ENCODE data around the gene CLEC7A. TPM values are rescaled to one million over a fixed set of nuclear protein-coding genes. Genes with fewer than 3 reads are reported as not detected.

Gene CLEC7A
- total and polyA plus RNA-seq, 9 of the 15 experiments (the other 6 are each of a cell fraction or from before 2014, with no cell fraction given) = 0.16 TPM; not detected in 8

DNA sequence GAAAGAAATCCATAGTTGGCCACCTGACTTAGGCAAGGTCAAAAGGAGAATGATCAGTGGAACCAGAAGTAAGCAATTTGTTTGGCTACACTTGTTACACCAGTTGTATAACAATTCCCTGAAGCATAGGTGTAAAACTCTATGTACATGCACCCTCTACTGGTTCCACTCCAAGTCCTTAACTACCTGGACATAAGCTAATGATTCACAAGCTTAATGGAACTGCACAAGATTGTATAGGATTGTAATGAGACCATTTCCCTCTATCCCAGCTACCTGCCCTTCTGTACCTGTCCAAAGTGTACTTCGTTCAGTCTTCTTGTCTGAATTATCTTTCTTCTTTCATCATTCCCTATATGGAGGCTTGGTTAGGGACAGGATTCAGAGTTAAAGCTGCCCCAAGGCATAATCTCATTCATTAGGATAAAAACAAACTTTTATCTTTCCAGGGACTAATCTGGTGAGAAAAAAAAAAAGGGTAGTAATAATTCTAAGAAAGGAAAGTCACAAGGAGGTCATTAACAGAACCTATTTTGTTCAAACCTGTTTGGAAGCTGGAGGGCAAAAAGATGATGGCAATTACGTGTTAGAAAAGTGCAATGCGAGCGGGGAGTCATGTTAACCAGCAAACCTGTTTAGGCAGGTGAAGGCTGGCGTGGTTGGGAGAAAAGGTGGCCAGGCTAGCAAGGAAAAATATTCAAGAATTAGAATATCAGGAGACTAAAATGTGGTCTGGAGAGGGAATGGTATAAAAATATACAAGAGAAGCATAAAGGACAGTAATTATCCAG lies 46.0 kb upstream of the CLEC7A start:
- H3K27ac ChIP-seq (ENCODE audit: extremely low read depth, low read depth, low read length) = no peak overlapping the region
- H3K79me2 ChIP-seq (ENCODE audit: control insufficient read depth, insufficient read depth, low read length) = no peaks in the 10 kb centered on the region
- H3K4me1 ChIP-seq (replicated peaks in 1 of 2; ENCODE audit: control insufficient read depth in 2 of 2, insufficient read depth in 2 of 2, low read length in 2 of 2) = no peaks in the 10 kb centered on the region
- TF ChIP-seq NCOA1 (IDR thresholded peaks at IDR 0.05; ENCODE audit: low read depth) = no peak
- no peak for TF ChIP-seq HBP1 (CRISPR knock-in tag; IDR thresholded peaks at IDR 0.05)
- no peak for TF ChIP-seq RBM15 (IDR thresholded peaks at IDR 0.05; ENCODE audit: insufficient read depth, low read length)
- no peak for TF ChIP-seq ELF1 (tag; IDR thresholded peaks at IDR 0.05)
- TF ChIP-seq, protein P1, sequence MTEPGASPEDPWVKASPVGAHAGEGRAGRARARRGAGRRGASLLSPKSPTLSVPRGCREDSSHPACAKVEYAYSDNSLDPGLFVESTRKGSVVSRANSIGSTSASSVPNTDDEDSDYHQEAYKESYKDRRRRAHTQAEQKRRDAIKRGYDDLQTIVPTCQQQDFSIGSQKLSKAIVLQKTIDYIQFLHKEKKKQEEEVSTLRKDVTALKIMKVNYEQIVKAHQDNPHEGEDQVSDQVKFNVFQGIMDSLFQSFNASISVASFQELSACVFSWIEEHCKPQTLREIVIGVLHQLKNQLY (CRISPR knock-in tag; conservative IDR thresholded peaks at IDR 0.05) = no peak
- no peak for TF ChIP-seq CREB3L1 (IDR thresholded peaks at IDR 0.05; ENCODE audit: borderline replicate concordance, low read depth)
- TF ChIP-seq, protein P2, sequence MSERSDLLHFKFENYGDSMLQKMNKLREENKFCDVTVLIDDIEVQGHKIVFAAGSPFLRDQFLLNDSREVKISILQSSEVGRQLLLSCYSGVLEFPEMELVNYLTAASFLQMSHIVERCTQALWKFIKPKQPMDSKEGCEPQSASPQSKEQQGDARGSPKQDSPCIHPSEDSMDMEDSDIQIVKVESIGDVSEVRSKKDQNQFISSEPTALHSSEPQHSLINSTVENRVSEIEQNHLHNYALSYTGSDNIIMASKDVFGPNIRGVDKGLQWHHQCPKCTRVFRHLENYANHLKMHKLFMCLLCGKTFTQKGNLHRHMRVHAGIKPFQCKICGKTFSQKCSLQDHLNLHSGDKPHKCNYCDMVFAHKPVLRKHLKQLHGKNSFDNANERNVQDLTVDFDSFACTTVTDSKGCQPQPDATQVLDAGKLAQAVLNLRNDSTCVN (CRISPR knock-in tag; IDR thresholded peaks at IDR 0.05) = no peak
- TF ChIP-seq ZNF263 (CRISPR knock-in tag; IDR thresholded peaks at IDR 0.05; ENCODE audit: borderline replicate concordance) = no peak
- TF ChIP-seq TSHZ1 (CRISPR knock-in tag; IDR thresholded peaks at IDR 0.05) = no peak
- TF ChIP-seq, protein P3, sequence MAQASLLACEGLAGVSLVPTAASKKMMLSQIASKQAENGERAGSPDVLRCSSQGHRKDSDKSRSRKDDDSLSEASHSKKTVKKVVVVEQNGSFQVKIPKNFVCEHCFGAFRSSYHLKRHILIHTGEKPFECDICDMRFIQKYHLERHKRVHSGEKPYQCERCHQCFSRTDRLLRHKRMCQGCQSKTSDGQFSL (CRISPR knock-in tag; IDR thresholded peaks at IDR 0.05) = no peak
- TF ChIP-seq, protein P3 (tag; IDR thresholded peaks at IDR 0.05) = no peak

More for the DNA sequence above, 46.0 kb upstream of the CLEC7A start:
- Histone ChIP-seq H3K9me3 (replicated peaks; ENCODE audit: control insufficient read depth, insufficient read depth, low read depth, low read length) (no peaks in the 10 kb centered on the region), H3K36me3 (ENCODE audit: control insufficient read depth, insufficient read depth, low read length) (no peaks in the 10 kb centered on the region), H2AFZ (ENCODE audit: low read depth, low read length) (no peak overlapping the region), H3K27me3 (ENCODE audit: control insufficient read depth in 2 of 2, insufficient read depth in 2 of 2, low read length in 2 of 2) (peaks cover 0 to 8% of the 10 kb centered on the region in 2 experiments; a peak in 3 of 5 replicates), H4K20me1 (replicated peaks; ENCODE audit: control insufficient read depth, insufficient read depth, low read length) (no peaks in the 10 kb centered on the region), H3K4me3 (no peak overlapping the region), H3K4me2 (ENCODE audit: insufficient read depth, low read length) (no peak overlapping the region), H3K9me1 (ENCODE audit: control insufficient read depth, insufficient read depth, low read length) (no peaks in the 10 kb centered on the region), H3K9ac (ENCODE audit: insufficient read depth in 1 of 2, low read depth in 2 of 2, low read length in 2 of 2) (no peak overlapping the region)
- 0% methylated on average over 2 of the region's 5 CpGs for WGBS (ENCODE audit: insufficient coverage, low coverage, missing lambda C conversion rate)
- FAIRE-seq (no peak), ATAC-seq (no peak), DNase-seq (ENCODE audit: extremely low read depth in 1 of 4, low spot score in 3 of 4) (no peak)
- intact Hi-C loops (cut with micrococcal nuclease) = no loop called here
- POLR2A ChIA-PET = interaction anchor here (0.6 kb wide), 1 partner anchor 57 kb away, joined by 3 read pairs; no protein-coding TSS in a partner anchor
- CTCF ChIA-PET (ENCODE audit: low intra/inter-chr PET ratio) = no interaction called here
- in situ Hi-C loops (cut with MboI) = no loop called here
- BruUV-seq (replicated peaks) = no TSS peak

All from K562 (cell line).